CD4-positive, alpha-beta T cell treated with Interleukin-17A for 1 hour (primary cell): ENCODE data around the gene SETD1B.

Experiments used
- DNase-seq: peaks from one replicate; pipeline ENCODE4 v3.0.0-alpha.2; 2020

Gene SETD1B

GRCh38 chr12:121810234-121810817, 6.5 kb downstream of the SETD1B start:
- DNase-seq, result no peak

GRCh38 chr12:121810833-121811433, 7.1 kb downstream of the SETD1B start:
- no peak for DNase-seq

- peak; percentile 68 for DNase-seq
Measured at GRCh38 chr12:121811434-121812319, 7.9 kb downstream of the SETD1B start.

- DNase-seq, result no peak
Measured at GRCh38 chr12:121812320-121812871, 8.6 kb downstream of the SETD1B start.

- no peak for DNase-seq
Measured at GRCh38 chr12:121812921-121813896, 9.4 kb downstream of the SETD1B start.

- DNase-seq, result no peak
Measured at GRCh38 chr12:121813951-121814350, 10.1 kb downstream of the SETD1B start.

- no peak for DNase-seq
Measured at GRCh38 chr12:121814429-121815119, 10.8 kb downstream of the SETD1B start.

GRCh38 chr12:121815263-121815662, 11.5 kb downstream of the SETD1B start:
- no peak for DNase-seq

- no peak for DNase-seq
Measured at GRCh38 chr12:121816925-121817647, 13.3 kb downstream of the SETD1B start.

- DNase-seq, result no peak
Measured at GRCh38 chr12:121817648-121818043, 13.8 kb downstream of the SETD1B start.

GRCh38 chr12:121819212-121819949, 15.6 kb downstream of the SETD1B start:
- no peak for DNase-seq

GRCh38 chr12:121820056-121820455, 16.2 kb downstream of the SETD1B start:
- DNase-seq, result no peak

- DNase-seq, result no peak
Measured at GRCh38 chr12:121822393-121823100, 18.7 kb downstream of the SETD1B start.

- no peak for DNase-seq
Measured at GRCh38 chr12:121823101-121823726, 19.4 kb downstream of the SETD1B start.

- no peak for DNase-seq
Measured at GRCh38 chr12:121823727-121824115, 19.9 kb downstream of the SETD1B start.

GRCh38 chr12:121825041-121825523, 21.3 kb downstream of the SETD1B start:
- DNase-seq, result no peak

- DNase-seq, result no peak
Measured at GRCh38 chr12:121826318-121827150, 22.7 kb downstream of the SETD1B start.
